Ascending aorta (tissue), 2 donors: Measurements from ENCODE around the gene BCLAF1. TPM values are rescaled to one million over a fixed set of nuclear protein-coding genes. Genes with fewer than 3 reads are reported as not detected.

Experiments used
- DNase-seq, 2 donors: peaks; one replicate each; pipeline ENCODE4 v3.0.0-alpha.2; 2019; ENCODE audit warnings: low spot score in 2 of 2
- H3K27ac ChIP-seq, 2 donors: fragments of 200-600 bp; sonication (generic); one replicate each; pipeline ENCODE4 v1.5.1; 2016 to 2017; ENCODE audit warnings: mild to moderate bottlenecking in 1 of 2
- H3K27me3 ChIP-seq: fragments of 200-600 bp; sonication (generic); one replicate; pipeline ENCODE4 v1.5.1; 2017
- H3K36me3 ChIP-seq, 2 donors: fragments of 200-600 bp; sonication (generic); one replicate each; pipeline ENCODE4 v1.5.1; 2016
- H3K4me1 ChIP-seq, 2 donors: fragments of 200-600 bp; sonication (generic); one replicate each; pipeline ENCODE4 v1.5.1; 2016 to 2017; ENCODE audit warnings: mild to moderate bottlenecking in 1 of 2
- H3K4me3 ChIP-seq, 2 donors: fragments of 200-600 bp; sonication (generic); one replicate each; pipeline ENCODE4 v1.5.1; 2016 to 2017; ENCODE audit warnings: mild to moderate bottlenecking in 1 of 2
- H3K9me3 ChIP-seq, 2 donors: fragments of 200-600 bp; sonication (generic); one replicate each; pipeline ENCODE4 v1.5.1; 2016
- intact Hi-C: fragments of 100-400 bp; cut with DNase I; formaldehyde crosslinking; loops from one replicate; pipeline ENCODE4 v1.15.1; 2023
- total RNA-seq: library from RNA; depleted of rRNA; stranded (reverse); fragments of >200 nt; gene quantifications from one replicate; pipeline ENCODE4 v1.1.0, GENCODE V29; 2016
- TF ChIP-seq, protein P1 (sequence below), 3 experiments: fragments of 200-600 bp in 2 of 3; fragments of 450-650 bp in 1 of 3; sonication (generic) in 2 of 3; IDR thresholded peaks; one replicate each; pipeline ENCODE4 v1.5.1; 2016 to 2019; ENCODE audit warnings: antibody characterized with exemption in 3 of 3, mild to moderate bottlenecking in 1 of 3, moderate library complexity in 1 of 3

The BCLAF1 gene, protein sequence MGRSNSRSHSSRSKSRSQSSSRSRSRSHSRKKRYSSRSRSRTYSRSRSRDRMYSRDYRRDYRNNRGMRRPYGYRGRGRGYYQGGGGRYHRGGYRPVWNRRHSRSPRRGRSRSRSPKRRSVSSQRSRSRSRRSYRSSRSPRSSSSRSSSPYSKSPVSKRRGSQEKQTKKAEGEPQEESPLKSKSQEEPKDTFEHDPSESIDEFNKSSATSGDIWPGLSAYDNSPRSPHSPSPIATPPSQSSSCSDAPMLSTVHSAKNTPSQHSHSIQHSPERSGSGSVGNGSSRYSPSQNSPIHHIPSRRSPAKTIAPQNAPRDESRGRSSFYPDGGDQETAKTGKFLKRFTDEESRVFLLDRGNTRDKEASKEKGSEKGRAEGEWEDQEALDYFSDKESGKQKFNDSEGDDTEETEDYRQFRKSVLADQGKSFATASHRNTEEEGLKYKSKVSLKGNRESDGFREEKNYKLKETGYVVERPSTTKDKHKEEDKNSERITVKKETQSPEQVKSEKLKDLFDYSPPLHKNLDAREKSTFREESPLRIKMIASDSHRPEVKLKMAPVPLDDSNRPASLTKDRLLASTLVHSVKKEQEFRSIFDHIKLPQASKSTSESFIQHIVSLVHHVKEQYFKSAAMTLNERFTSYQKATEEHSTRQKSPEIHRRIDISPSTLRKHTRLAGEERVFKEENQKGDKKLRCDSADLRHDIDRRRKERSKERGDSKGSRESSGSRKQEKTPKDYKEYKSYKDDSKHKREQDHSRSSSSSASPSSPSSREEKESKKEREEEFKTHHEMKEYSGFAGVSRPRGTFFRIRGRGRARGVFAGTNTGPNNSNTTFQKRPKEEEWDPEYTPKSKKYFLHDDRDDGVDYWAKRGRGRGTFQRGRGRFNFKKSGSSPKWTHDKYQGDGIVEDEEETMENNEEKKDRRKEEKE
- 42.6 TPM for total RNA-seq

DNA sequence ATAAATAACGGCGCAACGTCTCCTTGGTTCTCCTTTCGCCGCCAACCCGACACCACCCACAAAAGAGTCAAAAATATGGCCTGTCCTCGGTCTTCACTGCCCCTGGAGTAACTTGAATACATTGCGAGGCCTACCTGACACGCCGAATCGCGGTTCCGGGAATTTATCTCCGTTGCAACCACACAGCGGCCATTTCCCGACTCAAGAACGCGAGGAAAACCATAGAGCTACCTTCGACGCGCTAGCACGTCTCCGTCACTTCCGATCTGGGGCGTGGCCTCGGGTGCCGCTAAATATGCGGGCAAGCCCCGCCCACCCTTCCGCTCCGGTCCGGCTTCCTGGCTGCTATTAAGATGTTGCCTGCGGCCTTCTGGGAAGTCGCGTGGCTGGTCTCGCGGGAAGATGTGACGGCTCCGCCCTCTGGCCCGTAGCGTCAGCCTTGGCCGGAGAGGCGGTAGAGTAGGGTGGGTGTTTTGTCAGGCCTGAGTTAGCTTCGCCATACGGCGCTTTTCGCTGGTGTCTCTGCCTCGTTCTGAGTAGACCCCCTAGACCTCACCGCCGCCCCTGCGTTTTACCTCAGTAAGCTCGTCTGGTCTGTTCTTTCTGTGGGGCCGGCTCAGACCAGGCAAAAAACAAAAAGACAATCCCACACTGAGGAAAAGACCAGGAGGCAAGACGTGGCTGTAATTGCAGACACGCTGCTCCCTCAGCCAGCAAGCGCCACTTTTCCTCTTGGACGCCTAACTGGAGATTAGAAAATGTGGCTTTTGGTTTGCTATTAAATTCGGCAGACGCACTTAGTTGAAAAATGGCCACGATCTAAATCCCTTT, at the start of gene BCLAF1:
Gene BCLAF1, minus strand, starts transcription at position 268 of the 831 bp plus-strand sequence. CDS start 9,980 bp downstream, outside the sequence.
- Histone ChIP-seq H3K27ac (peak within 1 kb of the TSS; percentile 98 to 99), H3K4me1 (peaks cover 13 to 22% of the 10 kb centered on the region in 2 donors), H3K27me3 (no peaks in the 10 kb centered on the region), H3K4me3 (peak within 1 kb of the TSS; percentile 76 to 83), H3K9me3 (no peaks in the 10 kb centered on the region), H3K36me3 (no peaks in the 10 kb centered on the region)
- intact Hi-C loops, result loop anchor here (1.0 to 10.0 kb wide), 7 partner anchors 39 to 1578 kb away; partner anchors contain the start of genes AHI1, IFNGR1, MAP3K5 and MAP7
- peak; percentile 99 to 100 for DNase-seq
- TF ChIP-seq, protein P1, sequence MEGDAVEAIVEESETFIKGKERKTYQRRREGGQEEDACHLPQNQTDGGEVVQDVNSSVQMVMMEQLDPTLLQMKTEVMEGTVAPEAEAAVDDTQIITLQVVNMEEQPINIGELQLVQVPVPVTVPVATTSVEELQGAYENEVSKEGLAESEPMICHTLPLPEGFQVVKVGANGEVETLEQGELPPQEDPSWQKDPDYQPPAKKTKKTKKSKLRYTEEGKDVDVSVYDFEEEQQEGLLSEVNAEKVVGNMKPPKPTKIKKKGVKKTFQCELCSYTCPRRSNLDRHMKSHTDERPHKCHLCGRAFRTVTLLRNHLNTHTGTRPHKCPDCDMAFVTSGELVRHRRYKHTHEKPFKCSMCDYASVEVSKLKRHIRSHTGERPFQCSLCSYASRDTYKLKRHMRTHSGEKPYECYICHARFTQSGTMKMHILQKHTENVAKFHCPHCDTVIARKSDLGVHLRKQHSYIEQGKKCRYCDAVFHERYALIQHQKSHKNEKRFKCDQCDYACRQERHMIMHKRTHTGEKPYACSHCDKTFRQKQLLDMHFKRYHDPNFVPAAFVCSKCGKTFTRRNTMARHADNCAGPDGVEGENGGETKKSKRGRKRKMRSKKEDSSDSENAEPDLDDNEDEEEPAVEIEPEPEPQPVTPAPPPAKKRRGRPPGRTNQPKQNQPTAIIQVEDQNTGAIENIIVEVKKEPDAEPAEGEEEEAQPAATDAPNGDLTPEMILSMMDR (IDR thresholded peaks at IDR 0.05), result no peak

DNA sequence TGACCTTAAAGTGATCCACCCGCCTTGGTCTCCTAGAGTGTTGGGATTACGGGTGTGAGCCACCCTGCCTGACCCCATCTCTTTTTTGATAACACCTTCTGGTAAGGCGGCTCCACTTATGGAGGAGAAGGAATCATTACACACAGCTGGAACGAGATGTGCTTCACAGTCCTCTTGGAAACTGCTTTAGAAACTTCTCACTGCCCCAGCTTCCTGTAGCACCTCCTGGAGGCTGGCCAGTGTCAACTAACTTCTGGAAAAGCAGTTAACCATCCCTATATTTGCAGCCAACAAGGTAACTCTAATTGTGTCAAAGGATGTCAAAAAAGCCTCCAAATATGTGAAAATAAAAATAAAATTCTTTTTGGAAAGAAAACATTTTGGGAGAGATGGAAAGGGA, 48.8 kb upstream of the BCLAF1 start:
- intact Hi-C loops, result no loop called here

DNA sequence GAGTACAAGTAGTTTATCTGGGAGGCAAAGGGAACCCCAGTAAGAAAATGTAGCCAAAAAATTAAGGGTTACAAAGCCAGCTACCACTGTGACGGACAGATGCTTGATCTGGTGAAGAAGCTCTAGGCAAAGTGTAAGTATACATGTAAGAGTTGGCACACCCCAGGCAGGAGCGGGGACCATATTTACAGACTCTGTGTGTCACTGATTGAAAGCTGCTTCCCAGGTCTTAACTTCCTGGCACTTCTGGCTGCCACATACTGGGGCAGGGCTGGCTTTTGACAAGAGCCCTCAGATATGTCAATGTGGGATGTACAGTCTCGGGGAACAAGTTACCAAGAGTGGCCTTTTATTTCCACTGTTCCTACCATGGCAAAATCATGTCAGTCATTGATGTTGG, 48.0 kb upstream of the BCLAF1 start:
- intact Hi-C loops, result no loop called here
- H3K4me1 ChIP-seq, result no peaks in the 10 kb centered on the region
- H3K27ac ChIP-seq, result no peak overlapping the region
- H3K9me3 ChIP-seq, result no peaks in the 10 kb centered on the region
- TF ChIP-seq, protein P1 (IDR thresholded peaks at IDR 0.05), result no peak
- no peaks in the 10 kb centered on the region for H3K27me3 ChIP-seq
- no peak for DNase-seq
- no peak overlapping the region for H3K4me3 ChIP-seq
- no peaks in the 10 kb centered on the region for H3K36me3 ChIP-seq

More for the DNA sequence above, 48.8 kb upstream of the BCLAF1 start:
- Histone ChIP-seq H3K4me3 (no peak overlapping the region), H3K36me3 (no peaks in the 10 kb centered on the region), H3K9me3 (no peaks in the 10 kb centered on the region), H3K27me3 (no peaks in the 10 kb centered on the region), H3K4me1 (no peaks in the 10 kb centered on the region), H3K27ac (no peak overlapping the region)
- TF ChIP-seq, protein P1 (IDR thresholded peaks at IDR 0.05), result no peak
- no peak for DNase-seq

DNA sequence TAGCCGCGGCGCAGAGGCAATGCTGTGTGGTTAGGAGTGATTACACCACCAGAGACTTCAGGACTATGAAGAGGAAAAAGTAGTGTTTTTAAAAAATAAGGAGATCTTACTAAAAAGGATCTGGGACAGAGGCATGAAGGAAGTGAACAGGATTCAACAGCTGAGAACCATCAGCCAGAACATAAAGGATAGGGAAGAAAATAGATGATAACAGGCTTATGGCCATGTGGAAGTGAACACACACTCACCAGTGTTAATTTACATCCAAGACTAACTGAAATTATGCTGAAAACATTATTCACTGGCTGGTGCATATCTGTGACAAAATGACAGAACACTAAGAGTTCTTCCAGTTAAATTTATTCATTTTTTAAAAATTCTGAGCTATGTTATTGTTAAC, 47.5 kb upstream of the BCLAF1 start:
- Histone ChIP-seq H3K27ac (no peak overlapping the region), H3K4me3 (no peak overlapping the region), H3K9me3 (no peaks in the 10 kb centered on the region), H3K27me3 (no peaks in the 10 kb centered on the region), H3K36me3 (no peaks in the 10 kb centered on the region), H3K4me1 (no peaks in the 10 kb centered on the region)
- no peak for DNase-seq
- TF ChIP-seq, protein P1 (IDR thresholded peaks at IDR 0.05), result no peak
- intact Hi-C loops, result no loop called here

DNA sequence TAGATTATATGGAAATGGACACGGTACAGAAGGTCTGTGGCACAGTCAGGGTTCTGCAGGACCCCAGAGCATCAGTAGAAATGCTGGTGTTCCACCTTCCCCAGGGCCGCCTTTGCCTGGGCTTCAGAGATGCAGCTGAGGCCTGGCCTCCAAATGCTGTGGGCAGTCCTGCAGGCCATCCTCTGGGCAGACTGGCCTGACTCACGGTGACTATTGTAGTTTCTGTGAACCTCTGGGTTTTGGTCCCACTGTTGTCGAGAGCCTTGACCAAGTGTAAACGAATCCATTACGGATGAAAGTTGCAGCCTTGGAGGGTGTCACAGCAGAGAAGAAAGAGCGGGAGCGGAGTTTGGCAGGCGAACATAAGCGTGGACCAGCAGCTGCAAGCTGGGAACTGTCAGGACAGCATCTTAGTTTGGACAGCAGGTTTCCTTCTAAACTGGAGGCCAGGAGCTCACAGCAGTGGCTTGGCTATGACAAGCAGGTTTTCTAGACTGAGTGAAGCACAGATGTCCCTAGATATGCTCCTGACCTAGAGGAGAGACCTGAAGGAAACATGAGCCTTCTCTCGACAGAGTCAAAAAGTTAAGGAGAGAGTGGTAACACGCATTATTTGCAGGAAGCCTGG, 46.2 kb upstream of the BCLAF1 start:
- H3K27ac ChIP-seq, result no peak overlapping the region
- TF ChIP-seq, protein P1 (IDR thresholded peaks at IDR 0.05), result no peak
- intact Hi-C loops, result no loop called here

More for the DNA sequence above, 46.2 kb upstream of the BCLAF1 start:
- no peak overlapping the region for H3K4me3 ChIP-seq
- no peaks in the 10 kb centered on the region for H3K4me1 ChIP-seq
- H3K36me3 ChIP-seq, result no peaks in the 10 kb centered on the region
- DNase-seq, result no peak
- H3K27me3 ChIP-seq, result no peaks in the 10 kb centered on the region
- no peaks in the 10 kb centered on the region for H3K9me3 ChIP-seq
